GM18526 (cell line): ENCODE measurements around the gene RNF224.

Experiments used
- POLR2A ChIP-seq: IDR thresholded peaks from 3 replicates; pipeline ENCODE4 v1.6.1; 2011; ENCODE audit not compliant: insufficient read length; ENCODE audit errors: extremely low read depth

RNF224 gene

GRCh38 chr9:137263506-137263905 lies 36.2 kb downstream of the RNF224 start:
- TF ChIP-seq POLR2A = no peak

- TF ChIP-seq POLR2A = no peak
These were observed 36.8 kb downstream of the RNF224 start for GRCh38 chr9:137264067-137264466.

- TF ChIP-seq POLR2A = no peak
These were observed 38.3 kb downstream of the RNF224 start for GRCh38 chr9:137265496-137266161.

DNA sequence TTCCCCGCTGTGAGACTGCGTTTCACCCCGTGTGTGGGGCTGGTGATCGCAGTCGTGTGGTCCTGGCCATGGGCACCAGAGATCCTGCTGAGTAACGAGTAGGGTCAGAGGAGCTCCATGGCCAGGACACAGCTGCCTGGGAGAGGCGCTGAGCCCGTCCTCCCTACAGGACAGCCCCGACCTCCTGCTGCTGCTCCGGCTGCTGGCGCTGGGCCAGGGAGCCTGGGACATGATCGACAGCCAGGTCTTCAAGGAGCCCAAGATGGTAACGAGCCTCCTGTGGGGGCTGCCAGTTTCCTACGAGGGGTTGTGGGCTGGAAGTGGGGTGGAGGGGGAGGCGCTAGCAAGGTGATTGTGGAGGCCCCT lies 38.8 kb downstream of the RNF224 start:
- TF ChIP-seq POLR2A = no peak

GRCh38 chr9:137266585-137267453 lies 39.5 kb downstream of the RNF224 start:
- no peak for TF ChIP-seq POLR2A

DNA sequence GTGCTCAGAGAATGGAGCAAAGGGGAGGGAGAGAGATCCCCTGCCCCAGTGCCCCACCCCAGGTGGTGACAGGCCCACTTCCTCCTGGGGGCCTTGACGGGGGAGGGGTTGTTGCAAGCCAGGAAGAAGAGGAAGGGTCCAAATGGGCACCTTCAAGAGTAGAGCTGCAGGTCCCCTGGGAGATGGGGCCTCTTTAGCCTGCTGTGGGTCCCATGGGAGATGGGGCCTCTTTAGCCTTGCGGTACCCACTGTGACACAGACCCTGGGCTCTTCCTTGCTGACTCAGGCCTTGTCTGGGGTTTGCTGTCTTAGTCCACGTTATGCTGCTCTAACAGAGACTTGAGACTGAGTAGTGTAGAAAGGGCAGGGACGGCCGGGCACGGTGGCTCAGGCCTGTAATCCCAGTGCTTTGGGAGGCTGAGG lies 40.6 kb downstream of the RNF224 start:
- TF ChIP-seq POLR2A = no peak

DNA sequence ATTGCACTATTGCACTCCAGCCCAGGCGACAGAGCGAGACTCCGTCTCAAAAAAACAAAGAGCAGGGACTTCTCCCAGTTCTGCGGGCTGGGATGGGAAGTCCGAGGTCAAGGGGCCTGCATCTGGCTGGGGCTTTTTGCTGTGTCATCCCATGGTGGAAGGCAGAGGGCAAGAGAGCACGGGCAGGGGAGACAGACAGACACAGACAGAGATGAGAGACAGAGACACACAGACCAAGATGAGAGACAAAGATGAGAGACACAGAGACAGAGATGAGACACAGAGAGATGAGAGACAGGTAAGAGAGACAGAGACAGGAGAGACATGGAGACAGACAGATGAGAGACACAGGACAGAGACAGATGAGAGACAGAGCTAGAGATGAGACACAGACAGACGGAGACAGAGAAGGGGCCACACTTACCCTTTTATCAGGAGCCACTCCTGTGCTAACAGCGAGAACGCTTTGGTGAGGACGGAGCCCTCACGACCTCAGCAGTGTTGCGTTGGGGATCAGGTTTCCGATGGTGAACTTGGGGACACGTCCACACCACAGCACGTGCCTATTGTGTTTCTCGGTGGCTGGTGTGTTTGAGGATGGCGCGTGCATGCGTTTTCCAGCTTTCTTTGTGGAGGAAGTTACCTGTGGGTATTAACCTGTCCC lies 41.4 kb downstream of the RNF224 start:
- TF ChIP-seq POLR2A = no peak

DNA sequence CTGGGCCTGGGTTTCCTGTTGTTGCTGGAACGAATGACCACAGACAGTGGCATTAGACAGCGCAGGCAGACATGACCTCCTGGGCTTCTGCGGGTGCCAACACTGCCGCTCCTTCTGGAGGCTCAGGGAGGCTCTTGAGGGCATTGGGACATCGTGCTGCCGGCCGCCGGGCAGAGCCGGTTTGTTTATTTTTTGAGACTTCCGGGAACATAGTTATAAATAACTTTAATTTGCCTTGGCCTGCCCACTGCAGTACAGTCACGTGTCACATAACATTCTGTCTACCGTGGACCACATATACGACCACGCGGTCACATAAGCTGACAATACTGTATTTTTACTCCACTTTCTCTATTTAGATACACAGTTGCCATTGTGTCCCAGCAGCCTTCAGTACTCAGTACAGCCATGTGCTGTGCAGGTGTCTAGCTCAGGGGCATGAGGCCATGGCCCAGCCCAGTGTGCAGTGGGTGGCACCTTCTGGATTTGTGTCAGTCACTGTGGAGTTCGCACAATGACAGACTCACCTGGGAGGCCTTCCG lies 42.0 kb downstream of the RNF224 start:
- no peak for TF ChIP-seq POLR2A

DNA sequence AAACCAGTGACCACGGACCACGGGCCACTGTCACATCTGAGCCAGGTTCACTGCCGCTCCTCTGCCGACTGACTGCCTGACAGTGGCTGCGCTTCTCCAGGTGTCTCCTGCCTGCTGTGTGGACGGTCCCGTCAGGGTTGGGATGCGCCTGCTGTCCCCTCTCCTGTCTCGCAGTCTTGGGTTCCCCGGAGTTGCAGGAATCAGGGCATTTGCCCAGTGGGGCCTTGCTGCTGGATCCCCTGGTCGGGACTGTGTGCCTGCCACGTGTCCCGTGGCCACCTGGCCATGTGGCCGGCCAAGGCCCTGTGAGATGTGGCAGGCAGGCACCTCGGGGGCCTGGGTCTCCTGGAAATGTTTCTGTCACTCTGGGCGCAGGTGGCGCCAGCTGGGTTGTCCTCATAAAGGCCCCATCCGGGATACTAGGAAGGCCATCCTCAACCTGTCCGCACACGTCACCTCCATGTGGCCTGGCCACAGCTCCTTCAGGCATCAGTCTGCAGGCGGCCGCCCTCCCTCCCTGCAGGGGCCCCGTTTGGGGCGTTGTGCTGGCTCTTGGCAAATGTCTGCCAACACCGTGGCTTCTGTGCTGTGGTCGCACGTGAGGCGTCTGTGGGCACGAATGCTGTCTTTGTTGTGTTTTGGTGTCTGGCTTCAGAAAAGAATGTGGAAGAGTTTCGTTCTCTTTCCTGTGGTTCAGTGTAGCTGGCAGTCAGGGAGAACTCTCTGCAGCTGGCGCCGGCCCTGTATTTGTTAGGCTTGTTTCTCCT lies 43.8 kb downstream of the RNF224 start:
- TF ChIP-seq POLR2A = no peak

- TF ChIP-seq POLR2A = no peak
These were observed 44.4 kb downstream of the RNF224 start for GRCh38 chr9:137271696-137272076.

GRCh38 chr9:137272241-137273094 lies 45.2 kb downstream of the RNF224 start:
- no peak for TF ChIP-seq POLR2A

DNA sequence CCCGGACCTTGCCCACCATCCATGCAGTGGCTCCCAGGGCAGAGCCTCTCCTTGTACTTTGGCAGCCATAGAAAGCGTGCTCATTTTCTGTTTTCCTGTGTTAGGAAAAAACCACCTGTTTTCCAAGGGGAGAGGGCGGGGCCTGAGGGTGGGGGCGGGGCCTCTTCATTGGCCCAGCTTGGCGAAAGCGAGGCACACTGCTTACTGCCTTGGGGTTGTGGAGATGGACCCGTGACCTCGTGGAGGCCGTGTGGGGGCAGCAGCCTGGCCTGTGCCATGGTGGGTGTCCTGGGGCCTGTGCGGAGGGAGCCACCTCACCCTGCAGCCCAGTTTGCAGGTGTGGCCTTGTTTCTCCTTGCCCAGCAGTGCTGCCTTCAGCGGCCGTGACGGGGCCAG lies 45.8 kb downstream of the RNF224 start:
- TF ChIP-seq POLR2A = no peak

- TF ChIP-seq POLR2A = no peak
These were observed 46.5 kb downstream of the RNF224 start for GRCh38 chr9:137273611-137274320.

DNA sequence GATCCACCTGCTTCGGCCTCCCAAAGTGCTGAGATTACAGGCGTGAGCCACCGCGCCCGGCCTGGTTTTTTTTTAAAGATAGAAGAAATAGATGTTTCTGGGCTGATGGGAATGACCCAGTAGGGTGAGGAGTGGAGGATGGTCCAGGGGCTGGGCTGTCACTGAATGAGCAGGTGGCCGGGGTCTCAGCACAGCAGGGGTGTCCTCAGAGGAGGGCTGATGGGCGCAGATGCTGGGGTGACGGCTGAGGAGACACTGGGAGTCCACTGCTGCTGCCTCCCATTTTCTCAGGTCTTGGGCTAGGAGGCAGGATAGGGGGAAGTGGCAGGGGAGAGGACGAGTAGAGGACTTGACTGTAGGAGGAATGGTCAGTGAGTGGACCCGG lies 47.9 kb downstream of the RNF224 start:
- no peak for TF ChIP-seq POLR2A
